Stimulated activated CD4-positive, alpha-beta T cell treated with anti-CD3 and anti-CD28 coated beads, Interleukin-4, amount 100 ng/mL, for 24 hours (primary cell): ENCODE data around the gene CPEB2.
"Not testable (repeated sequence)": the region's sequence is repeated elsewhere in the genome, so short reads cannot be mapped to it uniquely, and the experiment has no call there.

Experiments
- DNase-seq: peaks from one replicate; pipeline ENCODE4 v3.0.0-alpha.2; 2020

The CPEB2 gene

GRCh38 chr4:15063341-15063740, 61.1 kb downstream of the CPEB2 start:
- DNase-seq, result no peak

- no peak for DNase-seq
Measured at GRCh38 chr4:15065516-15065915, 63.2 kb downstream of the CPEB2 start.

- DNase-seq, result no peak
Measured at GRCh38 chr4:15066140-15066539, 63.9 kb downstream of the CPEB2 start.

GRCh38 chr4:15068298-15068697, 66.0 kb downstream of the CPEB2 start:
- no peak for DNase-seq

GRCh38 chr4:15075875-15076274, 73.6 kb downstream of the CPEB2 start:
- no peak for DNase-seq

GRCh38 chr4:15077969-15078368, 75.7 kb downstream of the CPEB2 start:
- no peak for DNase-seq

GRCh38 chr4:15078682-15079642, 76.7 kb downstream of the CPEB2 start:
- DNase-seq, result no peak

GRCh38 chr4:15084780-15085179, 82.5 kb downstream of the CPEB2 start:
- no peak for DNase-seq

- not testable (repeated sequence) for DNase-seq
Measured at GRCh38 chr4:15085762-15086161, 83.5 kb downstream of the CPEB2 start.

GRCh38 chr4:15086259-15086658, 84.0 kb downstream of the CPEB2 start:
- DNase-seq, result not testable (repeated sequence)

GRCh38 chr4:15088394-15089035, 86.2 kb downstream of the CPEB2 start:
- DNase-seq, result no peak

GRCh38 chr4:15089979-15090378, 87.7 kb downstream of the CPEB2 start:
- DNase-seq, result no peak

GRCh38 chr4:15100380-15100779, 98.1 kb downstream of the CPEB2 start:
- no peak for DNase-seq

- no peak for DNase-seq
Measured at GRCh38 chr4:15100994-15101695, 98.9 kb downstream of the CPEB2 start.

- DNase-seq, result no peak
Measured at GRCh38 chr4:15104825-15105224, 102.5 kb downstream of the CPEB2 start.

- no peak for DNase-seq
Measured at GRCh38 chr4:15106399-15106798, 104.1 kb downstream of the CPEB2 start.

- DNase-seq, result no peak
Measured at GRCh38 chr4:15109600-15109999, 107.3 kb downstream of the CPEB2 start.

- DNase-seq, result no peak
Measured at GRCh38 chr4:15110120-15110571, 107.9 kb downstream of the CPEB2 start.

GRCh38 chr4:15116509-15117079, 114.3 kb downstream of the CPEB2 start:
- DNase-seq, result no peak

- peak; percentile 5 for DNase-seq
Measured at GRCh38 chr4:15117270-15117946, 115.1 kb downstream of the CPEB2 start.

GRCh38 chr4:15118292-15118691, 116.0 kb downstream of the CPEB2 start:
- no peak for DNase-seq
